Pancreas (tissue), 10 donors: Measurements from ENCODE around the gene TRMT13. TPM values are rescaled to one million over a fixed set of nuclear protein-coding genes. Genes with fewer than 3 reads are reported as not detected.
A peak's percentile ranks its signal among the peaks of the same experiment; 100 is the strongest.

Experiments used
- ATAC-seq, 4 donors: fragments of 200-7000 bp; cut with Tn5 transposase; one replicate each; pipeline versions ENCODE4 v1.8.0 to v1.9.1; 2020; ENCODE audit warnings: mild to moderate bottlenecking in 4 of 4, moderate library complexity in 4 of 4
- DNase-seq, 6 donors: peaks; one replicate each; pipeline ENCODE4 v3.0.0-alpha.2; 2020
- FAIRE-seq: peaks from 2 replicates; lab custom pipeline; 2012; peaks lifted over from hg19 to GRCh38; lab: Jason Lieb, UNC
- H3K27ac ChIP-seq, 4 donors: fragments of 200-600 bp; sonication (generic); 1 replicate in 3 of 4; 2 replicates in 1 of 4; pipeline versions ENCODE4 v1.5.0 to v1.8.0; 2020
- H3K27me3 ChIP-seq, 4 donors: fragments of 200-600 bp; one replicate each; pipeline ENCODE4 v1.8.0; 2021
- H3K36me3 ChIP-seq, 3 donors: fragments of 200-600 bp; sonication (generic) in 1 of 3; one replicate each; pipeline versions ENCODE4 v1.5.0 to v1.8.0; 2020 to 2021
- H3K4me1 ChIP-seq, 3 donors: fragments of 200-600 bp; one replicate each; pipeline ENCODE4 v1.8.0; 2021
- H3K4me3 ChIP-seq, 4 donors: fragments of 200-600 bp; sonication (generic) in 2 of 4; one replicate each; pipeline versions ENCODE4 v1.5.0 to v1.8.0; 2020 to 2021
- H3K9me3 ChIP-seq, 4 donors: fragments of 200-600 bp; one replicate each; pipeline ENCODE4 v1.8.0; 2021
- CTCF ChIP-seq, 4 donors: fragments of 200-600 bp; sonication (generic) in 3 of 4; IDR thresholded peaks; one replicate each; pipeline versions ENCODE4 v1.5.0 to v1.8.0; 2021; ENCODE audit warnings: antibody characterized with exemption in 4 of 4
- WGBS, 2 donors: extraction: QIAGEN DNeasy Blood & Tissue Kit; methylation state at CpG; one replicate each; pipeline ENCODE4 v1.1.7; 2013; 5-methylcytosine and 5-hydroxymethylcytosine counted together
- intact Hi-C, 3 donors: fragments of 100-400 bp; cut with DNase I; formaldehyde crosslinking; loops; one replicate each; pipeline versions ENCODE4 v1.11.1 to v1.14.2; 2022
- polyA plus RNA-seq, 2 donors: library from polyadenylated mRNA; stranded (reverse); fragments of 200-250 nt; gene quantifications; one replicate each; pipeline ENCODE4 v1.2.3, GENCODE V29; 2013
- total RNA-seq, 6 donors: library from RNA; stranded (reverse); fragmentation: NEBNext Ultra II Directional in 4 of 6; extraction: Animal tissue kit (Norgen Biotek cat#: 25700) in 4 of 6; gene quantifications; one replicate each; pipeline versions ENCODE4 v1.2.1 to v1.2.4, GENCODE V29; 2021 to 2023
- donor health status: healthy with polysubstance abuse.
- donor health status: DM: no; HTN: no; CAD: no; lungs with moderate emphysema.
- donor health status: DM: no; HTN: no; CAD: no.
- donor health status: control.
- donor health status: control.
- donor health status: Bipolar disorder and iron deficiency.
- donor health status: DM: yes; HTN: yes; CAD: no.
- donor health status: DM: no; HTN: no; CAD: no.
- donor health status: DM: no; HTN: no; CAD: no.
- donor health status: DM: yes; HTN: yes; CAD: no.

TRMT13 gene
- total and polyA plus RNA-seq, 8 donors, result 4.8 to 10.6 (median 8.3) TPM

- ATAC-seq, result no peak
- no peak for FAIRE-seq
- 85 to 91% methylated on average over 1 of the region's 1 CpG for WGBS, 2 donors
Measured at GRCh38 chr1:100122177-100122576, 10.8 kb upstream of the TRMT13 start.

GRCh38 chr1:100127226-100127625 is 5.7 kb upstream of the TRMT13 start:
- FAIRE-seq, result no peak

More at GRCh38 chr1:100122177-100122576, 10.8 kb upstream of the TRMT13 start:
- no peaks in the 10 kb centered on the region for H3K27me3 ChIP-seq
- no peak overlapping the region for H3K27ac ChIP-seq
- H3K4me3 ChIP-seq, result no peak overlapping the region
- no peaks in the 10 kb centered on the region for H3K9me3 ChIP-seq
- DNase-seq, result no peak
- H3K4me1 ChIP-seq, result no peaks in the 10 kb centered on the region
- intact Hi-C loops, result no loop called here
- TF ChIP-seq CTCF (IDR thresholded peaks at IDR 0.05), result no peak
- H3K36me3 ChIP-seq, result no peaks in the 10 kb centered on the region

GRCh38 chr1:100130552-100131077 is 2.3 kb upstream of the TRMT13 start:
- TF ChIP-seq CTCF (IDR thresholded peaks at IDR 0.05), result no peak
- no peaks in the 10 kb centered on the region for H3K9me3 ChIP-seq
- intact Hi-C loops, result no loop called here
- H3K4me3 ChIP-seq, result no peak overlapping the region
- ATAC-seq, result no peak
- no peaks in the 10 kb centered on the region for H3K36me3 ChIP-seq
- no peak for FAIRE-seq
- H3K27me3 ChIP-seq, result no peaks in the 10 kb centered on the region
- H3K4me1 ChIP-seq, result peaks cover 6 to 16% (median 13%) of the 10 kb centered on the region in 3 donors
- DNase-seq, result no peak
- H3K27ac ChIP-seq, result no peak overlapping the region
- 79 to 82% methylated on average over 5 of the region's 5 CpGs for WGBS, 2 donors

More at GRCh38 chr1:100127226-100127625, 5.7 kb upstream of the TRMT13 start:
- DNase-seq (no peak), ATAC-seq (no peak)
- no peaks in the 10 kb centered on the region for H3K27me3 ChIP-seq
- H3K9me3 ChIP-seq, result no peaks in the 10 kb centered on the region
- intact Hi-C loops, result no loop called here
- H3K4me1 ChIP-seq, result peaks cover 0 to 6% (median 4%) of the 10 kb centered on the region in 3 donors
- no peaks in the 10 kb centered on the region for H3K36me3 ChIP-seq
- H3K27ac ChIP-seq, result no peak overlapping the region
- no peak for TF ChIP-seq CTCF (IDR thresholded peaks at IDR 0.05)
- H3K4me3 ChIP-seq, result no peak overlapping the region
- WGBS, 2 donors, result 72 to 77% methylated on average over 1 of the region's 1 CpG

- H3K27me3 ChIP-seq, result no peaks in the 10 kb centered on the region
- peaks cover 13 to 19% (median 13%) of the 10 kb centered on the region in 3 donors for H3K4me1 ChIP-seq
- ATAC-seq (no peak), FAIRE-seq (no peak), DNase-seq (no peak)
- no peak overlapping the region for H3K27ac ChIP-seq
- WGBS, 2 donors, result 67 to 68% methylated on average over 8 of the region's 8 CpGs
- TF ChIP-seq CTCF (IDR thresholded peaks at IDR 0.05), result no peak
- intact Hi-C loops, result no loop called here
- peak overlapping the region in 1 of 4 donors; percentile 88 for H3K4me3 ChIP-seq
- H3K36me3 ChIP-seq, result no peaks in the 10 kb centered on the region
- no peaks in the 10 kb centered on the region for H3K9me3 ChIP-seq
Measured at GRCh38 chr1:100131623-100132022, 1.3 kb upstream of the TRMT13 start.

- Histone ChIP-seq H3K4me3 (no peak overlapping the region), H3K27me3 (no peaks in the 10 kb centered on the region), H3K9me3 (no peaks in the 10 kb centered on the region), H3K27ac (no peak overlapping the region), H3K36me3 (peaks cover 0 to 23% (median 19%) of the 10 kb centered on the region in 3 donors), H3K4me1 (peaks cover 13 to 19% (median 13%) of the 10 kb centered on the region in 3 donors)
- no peak for TF ChIP-seq CTCF (IDR thresholded peaks at IDR 0.05)
- no peak for ATAC-seq
- FAIRE-seq, result no peak
- no peak for DNase-seq
- WGBS, 2 donors, result 60 to 77% methylated on average over 3 of the region's 3 CpGs
- intact Hi-C loops, result no loop called here
Measured at GRCh38 chr1:100134872-100135271, 1.9 kb downstream of the TRMT13 start.
